CD14-positive monocyte (primary cell): ENCODE measurements around the gene ELOVL3. TPM values are rescaled to one million over a fixed set of nuclear protein-coding genes. Genes with fewer than 3 reads are reported as not detected.

Experiments
- DNase-seq, 3 donors: peaks; one replicate each; pipeline ENCODE4 v3.0.0-alpha.2; 2011 to 2022
- H2AFZ ChIP-seq: 2 replicates; pipeline ENCODE4 v1.6.0; 2012; ENCODE audit warnings: mild to moderate bottlenecking, low read depth, low read length, inconsistent platforms; ENCODE audit not compliant: insufficient read depth, poor library complexity, severe bottlenecking
- H3K27ac ChIP-seq, 2 donors: 1 replicate in 1 of 2; 2 replicates in 1 of 2; pipeline ENCODE4 v1.5.1; 2012 to 2013; ENCODE audit warnings: low read length in 2 of 2, control low read depth in 1 of 2, inconsistent platforms in 1 of 2, low read depth in 1 of 2, mild to moderate bottlenecking in 1 of 2
- H3K27me3 ChIP-seq, 2 donors: one replicate each; pipeline versions ENCODE4 v1.6.0 to v1.6.1; 2011 to 2013; ENCODE audit warnings: low read length in 2 of 2; ENCODE audit not compliant: control insufficient read depth in 2 of 2, insufficient read depth in 2 of 2
- H3K36me3 ChIP-seq, 2 donors: replicated peaks in 1 of 2; 1 replicate in 1 of 2; 2 replicates in 1 of 2; pipeline versions ENCODE4 v1.5.1 to v1.6.1; 2012 to 2013; ENCODE audit warnings: low read length in 2 of 2, control low read depth in 1 of 2, inconsistent platforms in 1 of 2, mild to moderate bottlenecking in 1 of 2; ENCODE audit not compliant: insufficient read depth in 2 of 2, control insufficient read depth in 1 of 2
- H3K4me1 ChIP-seq, 2 donors: 1 replicate in 1 of 2; 2 replicates in 1 of 2; pipeline versions ENCODE4 v1.5.1 to v1.6.1; 2012 to 2013; ENCODE audit warnings: low read length in 2 of 2, control low read depth in 1 of 2, inconsistent platforms in 1 of 2, mild to moderate bottlenecking in 1 of 2, moderate library complexity in 1 of 2; ENCODE audit not compliant: insufficient read depth in 2 of 2, control insufficient read depth in 1 of 2
- H3K4me2 ChIP-seq: replicated peaks from 2 replicates; pipeline ENCODE3; 2012; ENCODE audit warnings: low read length, moderate library complexity, mild to moderate bottlenecking; ENCODE audit not compliant: poor library complexity, severe bottlenecking; ENCODE audit errors: extremely low read depth
- H3K4me3 ChIP-seq, 3 experiments: fragments of 200-600 bp in 1 of 3; sonication (generic) in 1 of 3; replicated peaks in 1 of 3; 1 replicate in 2 of 3; 2 replicates in 1 of 3; pipeline ENCODE4 v1.5.1; 2011 to 2013; ENCODE audit warnings: low read length in 3 of 3, mild to moderate bottlenecking in 3 of 3, control low read depth in 2 of 3, low read depth in 2 of 3, inconsistent platforms in 1 of 3, moderate library complexity in 1 of 3
- H3K79me2 ChIP-seq: 2 replicates; pipeline ENCODE4 v1.6.0; 2012; ENCODE audit warnings: mild to moderate bottlenecking, control low read depth, inconsistent platforms, low read length, moderate library complexity; ENCODE audit not compliant: insufficient read depth
- H3K9ac ChIP-seq: 2 replicates; pipeline ENCODE4 v1.6.0; 2017; ENCODE audit warnings: low read length, mild to moderate bottlenecking; ENCODE audit not compliant: insufficient read depth, poor library complexity, severe bottlenecking
- H3K9me3 ChIP-seq, 2 donors: replicated peaks in 1 of 2; 1 replicate in 1 of 2; 2 replicates in 1 of 2; pipeline versions ENCODE4 v1.5.1 to v1.6.1; 2012 to 2013; ENCODE audit warnings: low read length in 2 of 2, control low read depth in 1 of 2; ENCODE audit not compliant: control insufficient read depth in 1 of 2, insufficient read depth in 1 of 2
- H4K20me1 ChIP-seq: 2 replicates; pipeline ENCODE4 v1.6.0; 2012; ENCODE audit warnings: mild to moderate bottlenecking, low read length, control low read depth, moderate library complexity; ENCODE audit not compliant: insufficient read depth
- H3K27ac Mint-ChIP-seq, 7 donors: one replicate each; pipeline ENCODE4 v1.8.0; 2020; ENCODE audit warnings: mild to moderate bottlenecking in 7 of 7, mixed read lengths in 7 of 7, moderate library complexity in 6 of 7, inconsistent platforms in 2 of 7
- H3K27me3 Mint-ChIP-seq, 3 donors: one replicate each; pipeline ENCODE4 v1.8.0; 2021 to 2022; ENCODE audit warnings: low read depth in 3 of 3, mild to moderate bottlenecking in 3 of 3, mixed read lengths in 3 of 3, moderate library complexity in 3 of 3, inconsistent platforms in 1 of 3
- H3K36me3 Mint-ChIP-seq, 2 donors: one replicate each; pipeline ENCODE4 v1.8.0; 2020; ENCODE audit warnings: mixed read lengths in 2 of 2, inconsistent platforms in 1 of 2, mild to moderate bottlenecking in 1 of 2
- H3K4me1 Mint-ChIP-seq: one replicate; pipeline ENCODE4 v1.8.0; 2020; ENCODE audit warnings: mild to moderate bottlenecking, mixed read lengths
- H3K4me3 Mint-ChIP-seq, 2 donors: one replicate each; pipeline ENCODE4 v1.8.0; 2020; ENCODE audit warnings: mild to moderate bottlenecking in 2 of 2, mixed read lengths in 2 of 2, moderate library complexity in 1 of 2
- H3K9me3 Mint-ChIP-seq, 7 donors: one replicate each; pipeline ENCODE4 v1.8.0; 2020 to 2022; ENCODE audit warnings: mixed read lengths in 7 of 7, mild to moderate bottlenecking in 6 of 7, moderate library complexity in 6 of 7, inconsistent platforms in 2 of 7
- WGBS: methylation state at CpG from one replicate; pipeline ENCODE4 v1.1.5; 2013; ENCODE audit warnings: missing lambda C conversion rate; ENCODE audit not compliant: insufficient coverage; 5-methylcytosine and 5-hydroxymethylcytosine counted together
- intact Hi-C, 2 donors: fragments of 100-400 bp; cut with micrococcal nuclease; formaldehyde crosslinking; loops; one replicate each; pipeline versions ENCODE4 v1.15.0 to v1.15.1; 2023
- polyA plus RNA-seq, 3 donors: library from polyadenylated mRNA; depleted of rRNA in 1 of 3; unstranded in 2 of 3; stranded (reverse) in 1 of 3; fragments of 300-500 nt in 2 of 3; fragments of >200 nt in 1 of 3; fragmentation: Illumina TruSeq in 2 of 3; gene quantifications; 1 replicate in 2 of 3; 2 replicates in 1 of 3; pipeline ENCODE4 v1.2.3, GENCODE V29; 2012 to 2021
- TF ChIP-seq, protein P1 (sequence below): fragments of 200-600 bp; IDR thresholded peaks from one replicate; pipeline ENCODE4 v1.8.0; 2022; ENCODE audit warnings: antibody characterized with exemption, mild to moderate bottlenecking

Gene ELOVL3
- polyA plus RNA-seq, 3 donors = 1.5 to 3.2 (median 2.2) TPM

DNA sequence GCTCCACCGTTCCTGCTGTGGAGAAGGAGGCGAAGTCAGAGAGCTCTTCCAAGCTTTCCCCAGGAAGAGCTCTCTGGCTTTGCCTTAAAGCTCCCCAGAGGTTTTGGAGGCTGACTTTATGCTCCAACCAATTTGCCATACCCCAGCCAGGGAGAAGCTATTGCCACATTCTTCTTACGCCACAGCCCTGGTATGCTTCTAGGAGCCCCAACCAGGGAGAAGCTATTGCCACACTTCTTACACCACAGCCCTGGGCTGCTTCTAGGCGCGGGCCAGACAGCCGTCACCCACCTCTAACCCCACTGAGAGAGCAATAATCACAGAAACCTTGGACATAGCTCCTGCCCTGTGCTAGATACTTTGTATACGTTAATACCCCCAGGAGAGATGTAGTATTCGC, 951 bp downstream of the ELOVL3 start:
- H3K27ac ChIP-seq = peak overlapping the region; percentile 52 to 60
- Mint-ChIP-seq H3K4me3 (peak overlapping the region; percentile 84 to 95), H3K4me1 (peaks cover 59% of the 10 kb centered on the region), H3K36me3 (peaks cover 13 to 15% of the 10 kb centered on the region in 2 donors), H3K9me3 (peaks cover 0 to 10% (median 1%) of the 10 kb centered on the region in 7 donors), H3K27ac (peak overlapping the region; percentile 29 to 96 (median 93)), H3K27me3 (peaks cover 25 to 40% (median 33%) of the 10 kb centered on the region in 3 donors)
- H4K20me1 ChIP-seq = peaks cover 10% of the 10 kb centered on the region
- H3K9ac ChIP-seq = peak overlapping the region; percentile 19
- peak overlapping the region; percentile 88 for H3K4me2 ChIP-seq
- peak overlapping the region in 2 of 3 experiments; percentile 51 to 78 for H3K4me3 ChIP-seq
- intact Hi-C loops = loop anchor here in 1 of 2 donors (2.0 to 10.0 kb wide), 2 partner anchors 18 to 278 kb away; partner anchors contain the start of genes ACTR1A, GBF1 and SUFU
- TF ChIP-seq, protein P1, sequence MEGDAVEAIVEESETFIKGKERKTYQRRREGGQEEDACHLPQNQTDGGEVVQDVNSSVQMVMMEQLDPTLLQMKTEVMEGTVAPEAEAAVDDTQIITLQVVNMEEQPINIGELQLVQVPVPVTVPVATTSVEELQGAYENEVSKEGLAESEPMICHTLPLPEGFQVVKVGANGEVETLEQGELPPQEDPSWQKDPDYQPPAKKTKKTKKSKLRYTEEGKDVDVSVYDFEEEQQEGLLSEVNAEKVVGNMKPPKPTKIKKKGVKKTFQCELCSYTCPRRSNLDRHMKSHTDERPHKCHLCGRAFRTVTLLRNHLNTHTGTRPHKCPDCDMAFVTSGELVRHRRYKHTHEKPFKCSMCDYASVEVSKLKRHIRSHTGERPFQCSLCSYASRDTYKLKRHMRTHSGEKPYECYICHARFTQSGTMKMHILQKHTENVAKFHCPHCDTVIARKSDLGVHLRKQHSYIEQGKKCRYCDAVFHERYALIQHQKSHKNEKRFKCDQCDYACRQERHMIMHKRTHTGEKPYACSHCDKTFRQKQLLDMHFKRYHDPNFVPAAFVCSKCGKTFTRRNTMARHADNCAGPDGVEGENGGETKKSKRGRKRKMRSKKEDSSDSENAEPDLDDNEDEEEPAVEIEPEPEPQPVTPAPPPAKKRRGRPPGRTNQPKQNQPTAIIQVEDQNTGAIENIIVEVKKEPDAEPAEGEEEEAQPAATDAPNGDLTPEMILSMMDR = no peak
- peaks cover 51 to 56% of the 10 kb centered on the region in 2 donors for H3K4me1 ChIP-seq
- peaks cover 7% of the 10 kb centered on the region in 2 donors for H3K36me3 ChIP-seq
- peak overlapping the region; percentile 77 for H2AFZ ChIP-seq
- 15% methylated on average over 3 of the region's 8 CpGs for WGBS
- peaks cover 18 to 24% of the 10 kb centered on the region in 2 donors for H3K27me3 ChIP-seq
- no peaks in the 10 kb centered on the region for H3K79me2 ChIP-seq
- peaks cover 0 to 2% of the 10 kb centered on the region in 2 donors for H3K9me3 ChIP-seq
- DNase-seq = peak; percentile 83 to 93 (median 91)

GRCh38 chr10:102229810-102230263, 3.7 kb downstream of the ELOVL3 start:
- H3K9me3 Mint-ChIP-seq = peaks cover 0 to 15% (median 1%) of the 10 kb centered on the region in 7 donors
- peak overlapping the region; percentile 35 for H3K9ac ChIP-seq

More at GRCh38 chr10:102229810-102230263, 3.7 kb downstream of the ELOVL3 start:
- Histone ChIP-seq H3K4me3 (peak overlapping the region in 2 of 3 experiments; percentile 38 to 70), H3K27me3 (peaks cover 25 to 50% of the 10 kb centered on the region in 2 donors), H2AFZ (peak overlapping the region; percentile 75), H3K27ac (no peak overlapping the region), H3K9me3 (peaks cover 0 to 2% of the 10 kb centered on the region in 2 donors), H4K20me1 (peaks cover 10% of the 10 kb centered on the region), H3K36me3 (peaks cover 7% of the 10 kb centered on the region in 2 donors), H3K79me2 (no peaks in the 10 kb centered on the region), H3K4me1 (peaks cover 51 to 56% of the 10 kb centered on the region in 2 donors), H3K4me2 (peak overlapping the region; percentile 91)
- WGBS = 3% methylated on average over 21 of the region's 24 CpGs
- Mint-ChIP-seq H3K27ac (peak overlapping the region in 1 of 7 donors; percentile 54), H3K27me3 (peaks cover 41 to 51% (median 50%) of the 10 kb centered on the region in 3 donors), H3K4me3 (peak overlapping the region; percentile 76 to 93), H3K4me1 (peaks cover 59% of the 10 kb centered on the region), H3K36me3 (peaks cover 13 to 15% of the 10 kb centered on the region in 2 donors)
- TF ChIP-seq, protein P1 = peak; percentile 96
- DNase-seq = peak; percentile 64 to 79 (median 75)
- intact Hi-C loops = loop anchor here (2.0 to 10.0 kb wide), 3 partner anchors 122 to 275 kb away; partner anchors contain the start of genes ACTR1A (in 1 of the 2) and SUFU (in 1 of the 2)
